ENCODE measurements around the gene BRD4. TPM values are rescaled to one million over a fixed set of nuclear protein-coding genes. Genes with fewer than 3 reads are reported as not detected.

BRD4 gene
- total RNA-seq, 2 experiments from 2014 or later, result 94.3 to 99.6 TPM

GRCh38 chr19:15264933-15265206 is 67.5 kb downstream of the BRD4 start:
- H3K9me3 Mint-ChIP-seq, result no peaks in the 10 kb centered on the region
- no peak overlapping the region for H3K4me3 Mint-ChIP-seq
- no peak for DNase-seq
- no peak for TF ChIP-seq CTCF (IDR thresholded peaks at IDR 0.05)
- H3K27me3 Mint-ChIP-seq, result no peaks in the 10 kb centered on the region
- H3K36me3 Mint-ChIP-seq (ENCODE audit: low read depth), result peaks cover 40% of the 10 kb centered on the region
- H3K27ac Mint-ChIP-seq, result no peak overlapping the region
- H3K4me1 Mint-ChIP-seq (ENCODE audit: low read depth), result peaks cover 9% of the 10 kb centered on the region
- intact Hi-C loops (cut with micrococcal nuclease), result loop anchor here (10.0 kb wide), 1 partner anchor 290 kb away; no protein-coding TSS in a partner anchor
- ATAC-seq, result no peak
- ChIA-PET CTCF (interaction anchor here (1.7 kb wide), 1 partner anchor 14 kb away, joined by 4 read pairs; no protein-coding TSS in a partner anchor), POLR2A (interaction anchor here (1.1 kb wide), 1 partner anchor 113 kb away, joined by 3 read pairs; no protein-coding TSS in a partner anchor)

- H3K27me3 Mint-ChIP-seq, result no peaks in the 10 kb centered on the region
- ATAC-seq, result peak; percentile 74
- ChIA-PET POLR2A (interaction anchor here (1.1 kb wide), 1 partner anchor 114 kb away, joined by 3 read pairs; no protein-coding TSS in a partner anchor), CTCF (interaction anchor here (0.8 to 1.7 kb wide), 4 partner anchors 15 to 114 kb away, joined by 3 to 6 read pairs (median 4); no protein-coding TSS in a partner anchor)
- TF ChIP-seq CTCF (IDR thresholded peaks at IDR 0.05), result peak; percentile 69
- peaks cover 9% of the 10 kb centered on the region for H3K4me1 Mint-ChIP-seq (ENCODE audit: low read depth)
- intact Hi-C loops (cut with micrococcal nuclease), result loop anchor here (10.0 kb wide), 1 partner anchor 291 kb away; no protein-coding TSS in a partner anchor
- peak; percentile 82 for DNase-seq
- H3K27ac Mint-ChIP-seq, result no peak overlapping the region
- peaks cover 40% of the 10 kb centered on the region for H3K36me3 Mint-ChIP-seq (ENCODE audit: low read depth)
- H3K4me3 Mint-ChIP-seq, result no peak overlapping the region
- no peaks in the 10 kb centered on the region for H3K9me3 Mint-ChIP-seq
Measured at GRCh38 chr19:15264061-15264932, 68.0 kb downstream of the BRD4 start.

GRCh38 chr19:15263361-15263985 is 68.9 kb downstream of the BRD4 start:
- POLR2A ChIA-PET, result interaction anchor here (0.9 kb wide), 1 partner anchor 115 kb away, joined by 3 read pairs; no protein-coding TSS in a partner anchor

GRCh38 chr19:15262011-15262410 is 70.3 kb downstream of the BRD4 start:
- no peak overlapping the region for H3K27ac Mint-ChIP-seq
- H3K4me3 Mint-ChIP-seq, result no peak overlapping the region
- ChIA-PET POLR2A (no interaction called here), CTCF (no interaction called here)
- no peaks in the 10 kb centered on the region for H3K27me3 Mint-ChIP-seq
- intact Hi-C loops (cut with micrococcal nuclease), result loop anchor here (10.0 kb wide), 1 partner anchor 293 kb away; no protein-coding TSS in a partner anchor
- peaks cover 37% of the 10 kb centered on the region for H3K36me3 Mint-ChIP-seq (ENCODE audit: low read depth)
- no peaks in the 10 kb centered on the region for H3K9me3 Mint-ChIP-seq
- ATAC-seq (no peak), DNase-seq (no peak)
- H3K4me1 Mint-ChIP-seq (ENCODE audit: low read depth), result peaks cover 4% of the 10 kb centered on the region
- TF ChIP-seq CTCF (IDR thresholded peaks at IDR 0.05), result no peak

More at GRCh38 chr19:15263361-15263985, 68.9 kb downstream of the BRD4 start:
- Mint-ChIP-seq H3K9me3 (no peaks in the 10 kb centered on the region), H3K27ac (no peak overlapping the region), H3K36me3 (ENCODE audit: low read depth) (peaks cover 45% of the 10 kb centered on the region), H3K4me1 (ENCODE audit: low read depth) (peaks cover 9% of the 10 kb centered on the region), H3K27me3 (no peaks in the 10 kb centered on the region), H3K4me3 (no peak overlapping the region)
- intact Hi-C loops (cut with micrococcal nuclease), result loop anchor here (10.0 kb wide), 1 partner anchor 291 kb away; no protein-coding TSS in a partner anchor
- DNase-seq, result no peak
- TF ChIP-seq CTCF (IDR thresholded peaks at IDR 0.05), result no peak
- CTCF ChIA-PET, result interaction anchor here (0.7 to 1.5 kb wide), 7 partner anchors 20 to 168 kb away, joined by 3 to 6 read pairs (median 3); no protein-coding TSS in a partner anchor
- ATAC-seq, result no peak
